GDM1 (cell line): ENCODE data around the gene GFAP.

Source experiments
- DNase-seq: peaks from one replicate; lab custom pipeline; 2025; lab: John Stamatoyannopoulos, UW

GFAP gene

DNA sequence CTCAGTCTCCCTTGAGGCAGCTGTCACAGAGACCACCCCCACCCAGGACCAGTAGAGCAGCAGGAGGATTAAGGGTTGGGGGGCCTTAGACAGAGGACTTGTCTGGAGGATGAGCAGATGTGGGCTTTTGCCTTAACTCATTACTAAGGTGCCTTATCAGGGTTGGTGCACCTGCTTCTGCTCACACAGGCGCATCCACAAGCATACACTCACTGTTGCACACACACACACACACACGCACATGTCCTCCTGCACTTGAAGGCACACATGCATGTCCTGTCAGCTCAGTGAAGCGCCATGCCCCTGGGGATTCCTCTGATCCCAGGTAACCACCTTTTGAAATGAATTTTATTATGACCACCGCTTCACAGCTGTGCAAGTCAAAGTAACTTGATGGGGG is 1.2 kb downstream of the GFAP start:
- no peak for DNase-seq

DNA sequence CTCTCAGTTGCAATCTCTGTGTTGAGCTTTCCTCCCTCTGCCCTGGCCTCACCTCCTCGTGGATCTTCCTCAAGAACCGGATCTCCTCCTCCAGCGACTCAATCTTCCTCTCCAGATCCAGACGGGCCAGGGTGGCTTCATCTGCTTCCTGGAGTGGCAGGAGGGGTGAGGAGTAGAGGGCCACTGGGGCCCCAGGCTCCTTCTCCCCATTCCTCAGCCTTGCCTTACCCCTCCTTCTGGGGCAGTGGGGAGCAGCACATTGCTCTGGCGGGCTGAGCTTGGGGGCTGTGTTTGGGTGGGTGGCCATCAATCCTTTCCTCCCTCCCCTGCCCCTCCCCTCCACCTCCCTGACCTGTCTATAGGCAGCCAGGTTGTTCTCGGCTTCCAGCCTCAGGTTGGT is 1.6 kb downstream of the GFAP start:
- DNase-seq: no peak

DNA sequence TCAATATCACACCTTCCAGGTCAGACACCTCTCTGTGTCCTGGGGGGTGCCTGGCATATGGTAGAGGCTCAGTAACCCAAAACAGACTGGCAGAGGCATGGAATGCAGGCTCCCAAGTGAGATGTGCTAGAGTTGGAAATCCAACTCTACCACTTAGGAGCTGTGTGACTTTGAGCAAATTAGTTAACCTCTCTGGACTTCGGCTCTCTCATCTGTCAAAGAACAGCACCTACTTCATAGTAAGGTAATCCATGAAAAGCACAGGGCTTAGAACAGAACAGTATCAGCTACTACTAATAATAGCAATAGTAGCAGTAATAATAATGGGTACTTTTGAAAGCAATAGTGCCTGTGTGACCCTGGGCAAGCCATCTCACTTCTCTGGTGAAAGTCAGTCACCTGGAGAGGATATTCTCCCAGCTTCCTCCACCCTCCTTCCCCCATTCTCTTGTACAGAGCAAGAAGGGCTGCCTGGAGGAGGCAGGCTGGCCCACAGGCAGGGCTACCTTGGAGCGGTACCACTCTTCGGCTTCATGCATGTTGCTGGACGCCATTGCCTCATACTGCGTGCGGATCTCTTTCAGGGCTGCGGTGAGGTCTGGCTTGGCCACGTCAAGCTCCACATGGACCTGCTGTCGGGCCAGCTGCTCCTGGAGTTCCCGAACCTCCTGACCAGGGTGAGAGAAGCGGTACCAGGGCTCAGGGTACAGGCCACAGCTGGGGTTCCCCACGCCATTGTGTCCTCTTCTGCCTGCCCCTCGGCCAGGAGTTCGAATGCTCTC is 2.3 kb downstream of the GFAP start:
- DNase-seq: no peak

- DNase-seq: peak; percentile 18
Measured at GRCh38 chr17:44911133-44912001, 3.9 kb downstream of the GFAP start.

DNA sequence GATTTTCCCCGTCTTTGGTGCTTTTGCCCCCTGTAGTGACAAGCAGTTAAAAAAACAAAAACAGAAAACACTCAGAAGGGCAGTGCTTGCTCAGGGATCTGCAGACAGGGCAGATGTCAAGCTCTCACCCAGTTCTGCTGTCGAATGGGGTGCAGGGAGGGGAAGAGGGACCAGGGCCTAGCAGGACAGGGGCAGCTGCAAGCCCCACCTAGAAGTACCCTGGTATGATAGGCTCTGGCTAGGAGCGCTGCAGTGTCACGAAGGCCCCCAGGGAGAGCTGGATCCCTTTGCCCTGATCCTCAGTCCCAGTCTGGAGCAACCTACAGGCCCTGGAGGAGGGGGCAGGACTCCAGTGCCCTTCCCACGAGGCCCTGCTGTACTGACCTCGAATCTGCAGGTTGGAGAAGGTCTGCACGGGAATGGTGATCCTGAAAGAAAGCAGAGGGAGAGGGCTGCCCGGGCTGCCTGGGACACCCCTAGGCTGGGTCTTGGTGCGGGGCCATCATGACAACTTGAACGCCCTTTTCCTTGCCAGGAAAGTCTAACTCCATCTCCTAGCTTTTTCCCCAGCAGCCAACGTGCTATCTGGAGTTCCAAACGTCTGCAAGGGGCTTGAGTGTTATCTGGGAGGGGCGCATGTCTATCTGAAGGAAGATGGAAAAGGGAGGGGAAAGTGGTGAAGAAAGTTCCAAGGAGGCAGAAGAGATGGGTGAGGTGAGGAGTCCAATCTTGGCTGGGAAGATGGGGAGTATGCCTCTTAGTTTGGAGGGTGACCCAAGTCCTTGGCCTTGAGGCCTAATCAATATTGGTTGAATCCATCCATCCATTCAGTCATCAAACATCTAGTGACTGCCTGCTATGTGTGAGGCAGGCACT is 4.8 kb downstream of the GFAP start:
- DNase-seq: no peak

GRCh38 chr17:44909681-44910144 is 5.6 kb downstream of the GFAP start:
- no peak for DNase-seq

DNA sequence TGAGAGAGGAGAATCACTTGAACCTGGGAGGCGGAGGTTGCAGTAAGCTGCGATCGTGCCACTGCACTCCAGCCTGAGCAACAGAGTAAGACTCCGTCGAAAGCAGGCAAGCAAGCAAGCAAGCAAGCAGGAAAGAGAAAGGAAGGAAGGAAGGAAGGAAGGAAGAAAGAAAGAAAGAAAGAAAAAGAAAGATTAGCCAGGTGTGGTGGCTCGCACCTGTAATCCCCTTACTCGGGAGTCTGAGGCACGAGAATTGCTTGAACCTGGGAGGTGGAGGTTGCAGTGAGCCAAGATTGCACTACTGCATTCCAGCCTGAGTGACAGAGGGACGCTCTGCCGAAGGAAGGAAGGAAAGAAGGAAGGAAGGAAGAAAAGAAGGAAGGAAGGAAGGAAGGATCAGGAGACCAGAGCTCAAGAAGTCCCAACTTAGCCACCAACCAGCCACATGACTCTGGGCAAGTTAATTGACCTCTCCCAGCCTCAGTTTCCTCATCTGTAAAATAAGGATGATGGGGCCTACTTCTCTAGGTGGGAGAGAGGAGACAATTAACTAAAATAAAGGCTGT is 6.5 kb downstream of the GFAP start:
- no peak for DNase-seq

- DNase-seq: no peak
Measured at GRCh38 chr17:44907729-44908470, 7.4 kb downstream of the GFAP start.

DNA sequence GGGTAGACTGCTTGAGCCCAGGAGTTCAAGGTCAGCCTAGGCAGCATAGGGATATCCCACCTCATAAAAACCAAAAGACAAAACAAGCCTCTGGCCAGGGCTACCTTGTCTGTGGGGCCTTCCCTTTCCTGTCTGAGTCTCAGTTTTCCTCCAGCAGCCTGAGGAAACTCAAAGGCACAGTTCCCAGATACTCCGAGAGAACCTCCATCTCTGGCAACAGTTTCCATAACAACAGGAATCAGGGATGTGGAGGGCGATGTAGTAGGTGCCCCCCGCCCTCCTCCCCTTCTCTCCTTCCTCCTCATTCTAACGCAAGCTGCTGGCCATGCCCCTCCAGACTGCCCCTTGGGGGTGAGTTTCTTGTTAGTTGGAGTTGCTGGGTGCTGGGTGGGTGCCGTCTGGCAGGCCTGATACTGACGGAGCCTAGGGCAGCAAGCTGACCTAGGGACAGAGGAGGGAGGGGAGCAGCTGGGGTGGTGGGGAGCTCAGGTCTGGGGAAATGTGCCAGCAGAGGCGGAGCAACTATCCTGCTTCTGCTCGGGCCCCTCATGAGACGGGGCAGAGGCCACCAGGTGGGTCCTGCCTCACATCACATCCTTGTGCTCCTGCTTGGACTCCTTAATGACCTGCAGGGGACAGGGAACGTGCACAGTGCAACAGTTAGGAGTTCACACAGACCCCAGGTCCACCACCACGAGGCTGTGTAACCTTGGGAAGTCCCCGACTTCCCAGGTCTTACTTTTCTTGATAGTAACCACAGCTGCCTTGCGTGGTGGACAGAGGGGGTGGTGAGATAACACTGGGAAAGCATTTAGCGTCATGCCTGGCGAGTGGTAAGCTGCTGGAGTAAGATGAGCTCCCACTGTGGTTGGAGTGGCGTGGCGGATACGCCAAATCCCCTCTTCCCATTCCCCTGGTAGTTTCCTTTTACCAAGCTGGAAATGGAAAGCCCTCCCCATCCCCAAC is 8.3 kb downstream of the GFAP start:
- DNase-seq: no peak

DNA sequence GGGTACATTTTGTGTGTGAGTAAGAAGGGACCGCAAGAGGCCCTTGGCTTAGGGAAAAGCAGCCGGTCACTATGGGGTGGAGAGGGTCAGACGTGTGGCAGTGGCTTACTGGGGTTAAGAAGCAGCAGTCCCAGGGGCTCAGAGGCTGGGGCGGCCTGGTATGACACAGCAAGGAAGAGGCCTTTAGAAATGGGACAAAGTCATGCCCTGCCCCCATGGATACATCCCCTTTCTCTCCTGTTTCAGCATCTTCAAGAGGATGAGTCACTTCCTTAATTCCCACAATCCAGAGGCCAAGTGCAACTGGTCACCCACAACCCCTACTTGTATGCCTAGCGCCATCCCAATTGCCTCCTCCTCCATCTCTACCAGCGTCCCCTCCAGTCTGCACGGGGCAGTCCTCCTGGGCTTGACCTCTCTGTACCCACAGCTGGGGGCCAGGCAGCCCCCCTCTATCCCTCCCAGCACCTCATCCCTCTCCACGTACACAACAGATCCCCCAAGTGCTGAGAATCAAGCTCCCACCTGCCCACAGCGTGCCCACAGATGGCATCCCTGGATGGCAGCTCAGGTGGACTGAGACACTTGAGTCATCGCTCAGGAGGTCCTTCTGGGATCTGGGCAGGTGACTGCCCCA is 9.2 kb downstream of the GFAP start:
- no peak for DNase-seq

GRCh38 chr17:44905006-44906000 is 10.0 kb downstream of the GFAP start:
- DNase-seq: no peak

DNA sequence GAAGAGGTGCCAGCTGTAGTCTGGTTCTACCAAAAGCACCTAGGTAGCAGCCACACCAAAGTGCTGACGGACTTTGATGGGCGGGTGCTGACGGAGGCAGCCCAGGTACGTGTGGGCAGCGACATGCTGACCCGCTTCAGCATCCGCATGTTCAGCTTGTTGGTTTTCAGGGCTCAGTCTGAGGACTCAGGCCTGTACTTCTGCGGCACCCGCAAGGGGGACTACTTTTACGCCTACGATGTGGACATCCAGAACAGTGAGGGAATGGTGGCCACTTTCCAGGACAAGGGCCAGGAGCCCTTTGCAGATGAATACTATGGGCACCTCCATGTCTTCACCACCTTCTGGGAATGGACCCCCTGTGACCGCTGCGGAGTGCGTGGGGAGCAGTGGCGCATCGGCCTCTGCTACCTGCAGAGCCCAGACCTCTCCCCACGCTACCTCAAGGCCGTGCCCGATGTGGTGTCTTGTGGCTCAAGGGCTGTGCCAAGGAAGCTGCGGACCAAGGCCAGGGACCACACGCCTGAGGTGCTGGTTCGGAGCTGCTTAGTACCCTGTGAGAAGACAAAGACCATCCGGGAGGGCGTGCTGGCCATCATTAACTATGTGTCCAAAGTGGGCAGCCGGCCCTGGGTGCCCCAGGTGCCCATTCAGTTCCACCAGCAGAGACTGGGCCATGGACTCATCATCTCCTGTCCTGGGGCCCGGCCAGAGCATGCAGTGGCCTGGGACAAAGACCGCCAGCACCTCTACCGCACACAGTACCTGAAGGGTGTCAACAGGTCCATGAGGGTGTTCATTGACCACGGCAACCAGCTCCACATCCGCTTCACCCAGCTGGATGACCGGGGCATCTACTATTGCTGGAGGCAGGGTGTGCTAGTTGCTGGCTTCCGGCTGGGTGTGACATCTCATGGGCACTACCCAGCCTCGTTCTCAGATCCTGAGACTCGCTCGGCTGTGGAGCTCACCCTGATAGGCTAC is 11.0 kb downstream of the GFAP start:
- no peak for DNase-seq

GRCh38 chr17:44903012-44903685 is 12.2 kb downstream of the GFAP start:
- no peak for DNase-seq

DNA sequence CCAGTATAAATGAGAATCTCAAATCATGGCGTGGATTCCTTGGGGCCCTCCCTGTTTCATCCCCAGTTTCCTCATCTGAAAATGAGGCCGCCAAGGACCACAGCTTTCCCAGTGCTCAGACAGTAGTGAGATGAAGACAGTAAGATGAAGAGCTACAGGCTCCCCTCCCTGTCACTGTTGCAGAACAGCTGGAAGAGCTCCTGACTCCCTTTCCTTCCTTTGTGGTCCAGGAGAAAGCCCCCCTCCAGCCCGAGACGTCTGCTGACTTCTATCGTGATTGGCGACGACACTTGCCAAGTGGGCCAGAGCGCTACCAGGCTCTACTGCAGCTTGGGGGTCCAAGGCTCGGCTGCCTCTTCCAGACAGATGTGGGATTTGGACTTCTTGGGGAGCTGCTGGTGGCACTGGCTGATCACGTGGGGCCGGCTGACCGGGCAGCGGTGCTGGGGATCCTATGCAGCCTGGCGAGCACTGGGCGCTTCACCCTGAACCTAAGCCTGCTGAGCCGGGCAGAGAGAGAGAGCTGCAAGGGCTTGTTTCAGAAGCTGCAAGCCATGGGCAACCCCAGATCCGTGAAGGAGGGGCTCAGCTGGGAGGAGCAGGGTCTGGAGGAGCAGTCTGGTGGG is 13.1 kb downstream of the GFAP start:
- DNase-seq: no peak

- no peak for DNase-seq
Measured at GRCh38 chr17:44901411-44901921, 13.8 kb downstream of the GFAP start.

- no peak for DNase-seq
Measured at GRCh38 chr17:44900894-44901293, 14.4 kb downstream of the GFAP start.
